Effector CD8-positive, alpha-beta T cell (primary cell): ENCODE measurements around the gene ZNF281.

Source experiments
- DNase-seq: peaks from one replicate; lab custom pipeline; 2025; lab: John Stamatoyannopoulos, UW

Gene ZNF281

DNA sequence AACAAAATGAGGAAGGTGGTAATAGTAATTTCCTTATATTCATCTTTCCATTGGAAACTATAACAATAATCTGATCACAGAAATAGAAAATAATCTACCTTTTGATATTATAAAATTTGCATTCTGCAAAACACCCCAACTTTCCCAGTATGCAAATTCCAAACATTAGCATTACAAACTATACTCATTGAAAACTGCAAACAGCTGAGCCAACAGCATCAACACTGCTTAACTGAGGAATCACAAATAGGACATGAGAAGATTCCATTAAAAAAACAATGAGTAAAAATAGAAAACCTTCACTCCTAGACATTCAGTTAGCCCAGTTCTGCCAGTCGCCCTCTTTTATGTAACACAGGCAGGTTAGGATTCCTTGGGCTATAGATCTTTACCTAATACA, 18.1 kb downstream of the ZNF281 start:
- no peak for DNase-seq

- DNase-seq, result no peak
Observed at GRCh38 chr1:200388791-200389190, 21.0 kb downstream of the ZNF281 start.

- DNase-seq, result no peak
Observed at GRCh38 chr1:200386416-200386815, 23.4 kb downstream of the ZNF281 start.

- no peak for DNase-seq
Observed at GRCh38 chr1:200384818-200385390, 24.9 kb downstream of the ZNF281 start.

DNA sequence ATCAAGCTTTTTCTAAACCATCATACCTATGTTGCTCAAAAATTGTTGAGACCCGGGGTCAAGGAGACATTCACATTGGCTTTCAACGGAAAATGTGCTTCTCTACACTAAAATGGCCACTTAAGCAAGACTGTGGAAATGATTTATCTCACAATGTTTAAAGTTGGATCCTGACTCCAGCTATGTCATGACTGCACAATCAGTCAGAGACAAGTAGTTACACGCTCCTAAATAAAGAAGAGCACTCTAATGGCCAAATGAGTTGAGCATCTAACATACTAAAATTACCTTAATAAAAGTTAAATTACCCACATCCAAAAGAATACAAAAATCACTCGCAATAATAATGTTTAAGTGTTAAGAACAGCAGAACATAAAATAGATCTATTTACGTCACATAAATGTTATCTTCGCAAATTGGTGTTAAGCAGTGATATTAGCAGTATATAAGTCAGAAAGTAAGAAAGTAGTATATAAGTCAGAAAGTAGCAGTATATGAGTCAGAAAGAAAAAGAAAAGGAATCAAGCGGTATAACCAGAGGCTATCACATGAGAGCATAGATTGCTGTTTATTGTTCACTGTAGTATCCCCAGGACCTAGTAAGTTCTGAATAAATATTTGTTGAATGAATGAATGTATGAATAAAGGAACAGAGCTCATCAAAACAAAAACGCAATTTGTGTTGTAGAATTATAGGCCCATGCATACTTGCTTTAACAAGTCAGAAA, 28.4 kb downstream of the ZNF281 start:
- DNase-seq, result no peak

- no peak for DNase-seq
Observed at GRCh38 chr1:200380589-200381021, 29.2 kb downstream of the ZNF281 start.

GRCh38 chr1:200379940-200380588, 29.8 kb downstream of the ZNF281 start:
- no peak for DNase-seq

DNA sequence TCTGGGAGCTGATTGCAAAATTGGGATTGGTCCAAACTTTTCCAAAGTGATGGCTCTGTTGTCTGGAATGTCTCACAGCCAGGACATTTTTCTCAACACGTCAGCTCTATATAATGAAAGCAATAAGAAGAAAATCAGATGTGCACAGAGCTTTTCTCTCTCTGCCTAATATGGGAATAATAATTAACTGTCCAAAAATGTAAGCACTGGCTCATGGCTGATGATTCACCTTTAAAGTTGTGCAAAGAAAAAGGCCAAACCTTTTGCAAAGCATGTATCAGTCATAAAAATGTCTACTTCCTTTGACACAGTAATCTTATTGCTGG, 30.4 kb downstream of the ZNF281 start:
- DNase-seq, result no peak

DNA sequence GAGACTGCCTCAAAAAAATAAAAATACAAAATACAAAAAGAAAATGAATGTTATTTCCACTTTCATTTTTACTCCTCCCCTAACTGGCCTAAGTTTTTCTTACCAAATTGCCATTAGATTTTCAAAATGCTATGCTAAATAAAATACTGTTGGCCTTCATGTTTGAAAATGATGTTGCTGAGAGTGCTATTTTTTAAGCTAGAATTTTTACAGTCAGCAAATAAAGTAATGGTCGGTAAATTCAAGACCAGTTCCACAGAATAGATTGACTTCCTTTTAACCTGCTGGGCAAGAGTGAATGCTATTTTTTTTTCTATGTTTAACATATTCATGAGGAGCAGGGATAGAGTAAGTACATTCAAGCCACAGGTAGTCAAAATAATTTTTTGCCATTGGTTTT, 31.7 kb downstream of the ZNF281 start:
- no peak for DNase-seq

DNA sequence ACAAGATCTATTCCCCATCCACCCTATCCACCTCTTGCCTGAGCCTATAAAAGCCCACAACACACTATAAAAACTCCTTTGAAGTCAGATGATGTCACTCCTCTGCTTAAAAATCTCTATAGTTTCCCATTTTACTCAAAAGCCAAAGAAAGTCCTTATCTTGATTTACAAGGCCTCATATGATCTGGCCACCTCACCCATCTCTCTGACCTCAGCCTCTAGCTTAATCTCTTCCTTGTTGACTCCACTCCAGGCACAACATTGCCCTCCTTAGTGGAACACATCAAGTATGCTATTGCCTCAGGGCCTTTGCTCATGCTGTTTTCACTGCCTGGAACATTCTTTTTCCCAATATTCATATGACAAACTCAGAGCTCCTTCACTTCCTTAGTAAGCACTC, 33.3 kb downstream of the ZNF281 start:
- DNase-seq, result no peak

DNA sequence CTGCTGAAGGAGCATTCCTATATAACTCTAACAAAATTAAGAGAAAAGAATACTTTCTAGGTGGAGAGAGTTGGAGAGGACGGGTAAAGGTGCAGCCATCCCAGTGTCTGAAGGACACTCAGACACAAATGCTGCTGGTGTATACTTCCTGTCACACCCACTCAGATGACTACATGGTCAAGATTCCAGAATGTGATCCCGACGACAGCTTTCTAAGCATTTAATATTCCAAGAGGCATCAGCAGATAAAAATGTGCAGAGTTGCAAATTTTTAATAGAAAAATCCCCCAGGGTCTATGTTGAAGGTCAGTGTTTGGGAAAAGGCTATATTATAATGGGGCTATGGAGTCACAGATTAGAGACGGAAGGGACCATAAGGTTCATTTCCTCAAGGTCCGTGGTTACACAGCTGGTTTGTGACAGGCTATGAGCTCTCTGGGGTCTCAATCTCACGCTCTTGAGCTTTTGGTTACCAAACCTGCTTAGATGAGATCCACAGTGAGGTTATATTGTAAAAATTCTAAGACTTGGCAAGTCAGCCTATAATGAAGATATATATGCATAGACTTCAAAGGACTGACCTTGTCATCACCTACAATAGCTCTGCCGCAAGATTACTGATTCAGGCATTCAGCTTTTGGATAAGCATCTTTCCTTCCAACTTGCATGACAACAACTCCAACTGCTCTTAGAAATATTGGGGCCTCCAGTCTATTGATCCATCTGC, 35.1 kb downstream of the ZNF281 start:
- DNase-seq, result no peak

- DNase-seq, result no peak
Observed at GRCh38 chr1:200373811-200374231, 36.0 kb downstream of the ZNF281 start.

- no peak for DNase-seq
Observed at GRCh38 chr1:200372885-200373181, 37.0 kb downstream of the ZNF281 start.

DNA sequence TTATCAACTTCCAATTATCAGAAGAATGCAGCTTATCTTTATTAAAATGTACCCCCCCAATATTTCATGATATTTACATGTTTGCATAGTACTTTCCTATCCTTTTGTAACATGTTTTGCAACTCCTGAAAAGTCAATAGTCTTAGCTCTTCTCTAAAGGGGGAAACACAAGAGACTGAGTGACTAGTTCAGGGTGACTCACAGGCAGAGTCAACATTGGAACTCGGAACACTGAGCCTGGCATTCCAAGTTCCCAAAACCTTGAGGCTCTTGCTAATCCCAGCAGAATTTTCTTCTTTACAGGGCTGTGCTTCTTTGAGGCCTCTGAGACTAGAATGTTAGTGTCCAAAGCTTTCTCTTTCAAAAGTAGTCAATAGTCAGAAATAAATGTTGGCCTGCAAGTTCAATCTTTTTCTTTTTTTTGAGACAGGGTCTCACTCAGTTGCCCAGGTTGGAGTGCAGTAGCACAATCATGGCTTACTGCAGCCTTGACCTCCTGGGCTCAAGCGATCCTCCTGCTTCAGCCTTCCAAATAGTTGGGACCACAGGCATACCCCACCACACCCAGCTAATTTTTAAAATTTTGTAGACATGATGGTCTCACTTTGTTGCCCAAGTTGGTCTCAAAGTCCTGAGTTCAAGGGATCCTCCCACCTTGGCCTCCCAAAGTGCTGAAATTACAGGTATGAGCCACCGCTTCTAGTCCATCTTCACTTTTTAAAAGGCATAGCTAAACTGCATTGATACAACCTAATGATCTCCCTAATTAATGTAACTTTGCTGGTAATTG, 37.5 kb downstream of the ZNF281 start:
- no peak for DNase-seq

DNA sequence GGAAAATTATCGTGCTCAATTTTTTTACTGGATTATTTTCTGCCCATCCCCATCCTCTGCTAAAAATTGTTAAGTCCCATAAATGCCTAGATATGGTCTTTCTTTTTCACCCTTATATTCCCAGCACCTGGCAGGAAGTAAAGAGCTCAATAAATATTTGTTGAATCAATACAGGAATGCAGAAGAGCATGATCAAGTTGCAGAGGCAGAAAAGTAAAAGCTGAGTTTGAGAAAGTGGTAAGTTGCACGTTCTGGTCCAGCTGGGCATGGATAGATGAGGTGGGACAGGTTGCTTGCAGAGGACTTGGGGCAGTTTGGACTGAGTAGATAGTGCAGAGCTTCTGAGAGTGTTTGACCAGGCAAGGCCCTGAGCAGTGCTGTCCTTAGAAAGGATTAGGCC, 40.1 kb downstream of the ZNF281 start:
- DNase-seq, result no peak

DNA sequence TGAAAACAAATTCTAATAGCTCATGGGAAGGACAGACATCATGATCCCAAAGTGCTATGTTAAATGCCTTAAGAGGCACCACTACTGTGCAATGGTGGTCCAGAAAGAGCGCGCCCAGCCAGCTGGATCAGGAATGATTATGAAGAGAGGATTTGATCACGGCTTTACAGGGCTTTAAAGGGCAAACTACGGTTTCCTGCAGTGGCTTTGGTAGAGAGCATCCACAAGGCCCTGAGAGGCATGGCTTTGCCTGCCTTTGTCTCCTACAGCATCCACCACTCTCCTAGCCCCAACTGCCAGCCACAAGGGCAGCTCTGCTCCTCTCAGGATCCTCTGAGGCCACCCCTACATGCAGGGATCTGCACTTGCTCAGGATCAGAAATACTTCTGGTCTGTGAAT, 40.7 kb downstream of the ZNF281 start:
- no peak for DNase-seq

DNA sequence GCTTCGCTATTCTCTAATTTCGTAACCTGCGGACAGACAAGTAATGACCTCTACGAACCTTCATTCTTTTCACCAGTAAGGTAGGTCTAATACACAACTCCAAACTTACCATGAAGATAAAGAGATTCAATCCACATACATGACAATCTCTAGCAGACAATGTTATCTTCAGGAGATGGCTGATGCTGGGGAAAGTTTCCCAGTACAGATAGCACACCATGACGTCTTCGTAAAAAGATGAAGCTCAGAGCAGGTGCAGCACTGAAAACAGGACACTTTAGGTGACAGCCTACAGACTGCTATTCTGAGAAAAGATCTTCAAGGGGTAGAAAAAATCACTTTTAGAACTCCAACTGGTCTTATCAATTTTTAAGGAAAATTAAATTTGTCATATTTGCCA, 41.3 kb downstream of the ZNF281 start:
- no peak for DNase-seq

GRCh38 chr1:200367841-200368534, 41.8 kb downstream of the ZNF281 start:
- no peak for DNase-seq

GRCh38 chr1:200366577-200367253, 43.1 kb downstream of the ZNF281 start:
- no peak for DNase-seq

GRCh38 chr1:200365897-200366426, 43.9 kb downstream of the ZNF281 start:
- no peak for DNase-seq

GRCh38 chr1:200364831-200365230, 45.0 kb downstream of the ZNF281 start:
- DNase-seq, result no peak
